K562 (cell line): Measurements from ENCODE around the gene MAD1L1. TPM values are rescaled to one million over a fixed set of nuclear protein-coding genes. Genes with fewer than 3 reads are reported as not detected.

Source experiments
- JUN ChIP-seq, 2 experiments: sonication (generic) in 1 of 2; formaldehyde crosslinking in 1 of 2; IDR thresholded peaks; 2 replicates each; pipeline versions ENCODE4 v1.6.1 to v1.8.0; 2012 to 2022; ENCODE audit warnings: borderline replicate concordance in 2 of 2, mild to moderate bottlenecking in 2 of 2, improper control_type of control experiment in 1 of 2, low read depth in 1 of 2, low read length in 1 of 2, missing genetic modification reagents in 1 of 2
- polyA plus RNA-seq, 8 experiments: library from polyadenylated mRNA; depleted of rRNA in 4 of 8; stranded (reverse) in 5 of 8; unstranded in 3 of 8; fragments of >200 nt; fragmentation: Nextera tagmentation in 2 of 8; fragmentation: Illumina TruSeq in 1 of 8; extraction: Ambion mirVana in 2 of 8; extraction: Trizol in 1 of 8; gene quantifications; 2 replicates each; pipeline versions ENCODE4 v1.2.1 to v1.2.3, GENCODE V29; 2011 to 2014; ENCODE audit warnings: inconsistent platforms in 1 of 8, missing spikeins in 1 of 8
- total RNA-seq, 7 experiments: library from RNA; depleted of rRNA in 6 of 7; stranded (reverse); fragments of >200 nt in 6 of 7; fragmentation: Illumina TruSeq in 2 of 7; extraction: Trizol in 2 of 7; gene quantifications; 2 replicates each; pipeline versions ENCODE4 v1.2.1 to v1.2.3, GENCODE V29; 2011 to 2021; ENCODE audit warnings: low replicate concordance in 1 of 7
- TF ChIP-seq, protein P1 (sequence below), 2 experiments: fragments of 450-650 bp; formaldehyde crosslinking in 1 of 2; IDR thresholded peaks; 2 replicates each; pipeline versions ENCODE4 v1.4.0 to v1.6.1; 2014 to 2020; ENCODE audit warnings: mild to moderate bottlenecking in 2 of 2, borderline replicate concordance in 1 of 2, low read depth in 1 of 2
- TF ChIP-seq, protein P2 (sequence below): fragments of 450-650 bp; IDR thresholded peaks from 2 replicates; pipeline ENCODE4 v1.6.1; 2016; ENCODE audit warnings: mild to moderate bottlenecking, moderate library complexity

MAD1L1 gene
- total and polyA plus RNA-seq, 9 of the 15 experiments (the other 6 are each of a cell fraction or from before 2014, with no cell fraction given): 1.7 to 89.7 (median 18.0) TPM

DNA sequence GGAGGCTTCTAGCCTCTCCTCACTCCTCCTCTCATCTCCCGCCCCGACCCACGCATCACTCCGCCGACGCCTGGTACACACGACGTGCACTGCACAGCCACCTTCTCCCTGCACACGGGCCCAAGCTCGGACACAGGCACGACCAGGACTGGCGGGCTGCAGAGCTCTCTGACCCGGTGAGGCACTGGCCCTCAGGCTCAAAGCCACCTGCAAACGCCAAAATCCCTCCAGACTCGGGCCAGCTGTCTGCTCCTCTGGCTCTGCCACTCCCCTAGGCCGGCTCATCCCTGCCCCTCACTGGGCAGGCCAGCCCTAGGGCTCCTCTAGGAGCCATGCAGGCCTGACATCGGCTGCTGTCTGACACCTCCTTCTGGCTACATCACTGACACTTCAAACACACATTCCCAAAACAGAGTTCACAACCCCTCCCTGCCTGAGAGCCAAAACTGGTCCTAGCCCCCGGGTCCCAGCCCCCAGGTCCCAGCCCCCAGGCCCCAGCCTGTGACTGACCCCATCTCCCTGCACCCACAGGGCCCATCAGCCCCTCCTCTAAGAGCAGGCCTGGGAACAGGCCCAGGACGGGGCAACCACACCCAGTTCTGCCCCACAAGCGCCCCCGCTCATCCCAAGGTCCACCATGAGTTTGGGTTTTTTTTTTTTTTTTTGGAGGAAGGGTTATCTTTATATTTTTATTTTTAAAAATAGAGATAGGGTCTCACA, 35.1 kb downstream of the MAD1L1 start (continued):
- TF ChIP-seq, protein P1, sequence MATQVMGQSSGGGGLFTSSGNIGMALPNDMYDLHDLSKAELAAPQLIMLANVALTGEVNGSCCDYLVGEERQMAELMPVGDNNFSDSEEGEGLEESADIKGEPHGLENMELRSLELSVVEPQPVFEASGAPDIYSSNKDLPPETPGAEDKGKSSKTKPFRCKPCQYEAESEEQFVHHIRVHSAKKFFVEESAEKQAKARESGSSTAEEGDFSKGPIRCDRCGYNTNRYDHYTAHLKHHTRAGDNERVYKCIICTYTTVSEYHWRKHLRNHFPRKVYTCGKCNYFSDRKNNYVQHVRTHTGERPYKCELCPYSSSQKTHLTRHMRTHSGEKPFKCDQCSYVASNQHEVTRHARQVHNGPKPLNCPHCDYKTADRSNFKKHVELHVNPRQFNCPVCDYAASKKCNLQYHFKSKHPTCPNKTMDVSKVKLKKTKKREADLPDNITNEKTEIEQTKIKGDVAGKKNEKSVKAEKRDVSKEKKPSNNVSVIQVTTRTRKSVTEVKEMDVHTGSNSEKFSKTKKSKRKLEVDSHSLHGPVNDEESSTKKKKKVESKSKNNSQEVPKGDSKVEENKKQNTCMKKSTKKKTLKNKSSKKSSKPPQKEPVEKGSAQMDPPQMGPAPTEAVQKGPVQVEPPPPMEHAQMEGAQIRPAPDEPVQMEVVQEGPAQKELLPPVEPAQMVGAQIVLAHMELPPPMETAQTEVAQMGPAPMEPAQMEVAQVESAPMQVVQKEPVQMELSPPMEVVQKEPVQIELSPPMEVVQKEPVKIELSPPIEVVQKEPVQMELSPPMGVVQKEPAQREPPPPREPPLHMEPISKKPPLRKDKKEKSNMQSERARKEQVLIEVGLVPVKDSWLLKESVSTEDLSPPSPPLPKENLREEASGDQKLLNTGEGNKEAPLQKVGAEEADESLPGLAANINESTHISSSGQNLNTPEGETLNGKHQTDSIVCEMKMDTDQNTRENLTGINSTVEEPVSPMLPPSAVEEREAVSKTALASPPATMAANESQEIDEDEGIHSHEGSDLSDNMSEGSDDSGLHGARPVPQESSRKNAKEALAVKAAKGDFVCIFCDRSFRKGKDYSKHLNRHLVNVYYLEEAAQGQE (IDR thresholded peaks at IDR 0.05; ENCODE audit: borderline replicate concordance): no peak
- TF ChIP-seq, protein P1 (CRISPR knock-in tag; IDR thresholded peaks at IDR 0.05; ENCODE audit: low read depth): no peak
- TF ChIP-seq, protein P2, sequence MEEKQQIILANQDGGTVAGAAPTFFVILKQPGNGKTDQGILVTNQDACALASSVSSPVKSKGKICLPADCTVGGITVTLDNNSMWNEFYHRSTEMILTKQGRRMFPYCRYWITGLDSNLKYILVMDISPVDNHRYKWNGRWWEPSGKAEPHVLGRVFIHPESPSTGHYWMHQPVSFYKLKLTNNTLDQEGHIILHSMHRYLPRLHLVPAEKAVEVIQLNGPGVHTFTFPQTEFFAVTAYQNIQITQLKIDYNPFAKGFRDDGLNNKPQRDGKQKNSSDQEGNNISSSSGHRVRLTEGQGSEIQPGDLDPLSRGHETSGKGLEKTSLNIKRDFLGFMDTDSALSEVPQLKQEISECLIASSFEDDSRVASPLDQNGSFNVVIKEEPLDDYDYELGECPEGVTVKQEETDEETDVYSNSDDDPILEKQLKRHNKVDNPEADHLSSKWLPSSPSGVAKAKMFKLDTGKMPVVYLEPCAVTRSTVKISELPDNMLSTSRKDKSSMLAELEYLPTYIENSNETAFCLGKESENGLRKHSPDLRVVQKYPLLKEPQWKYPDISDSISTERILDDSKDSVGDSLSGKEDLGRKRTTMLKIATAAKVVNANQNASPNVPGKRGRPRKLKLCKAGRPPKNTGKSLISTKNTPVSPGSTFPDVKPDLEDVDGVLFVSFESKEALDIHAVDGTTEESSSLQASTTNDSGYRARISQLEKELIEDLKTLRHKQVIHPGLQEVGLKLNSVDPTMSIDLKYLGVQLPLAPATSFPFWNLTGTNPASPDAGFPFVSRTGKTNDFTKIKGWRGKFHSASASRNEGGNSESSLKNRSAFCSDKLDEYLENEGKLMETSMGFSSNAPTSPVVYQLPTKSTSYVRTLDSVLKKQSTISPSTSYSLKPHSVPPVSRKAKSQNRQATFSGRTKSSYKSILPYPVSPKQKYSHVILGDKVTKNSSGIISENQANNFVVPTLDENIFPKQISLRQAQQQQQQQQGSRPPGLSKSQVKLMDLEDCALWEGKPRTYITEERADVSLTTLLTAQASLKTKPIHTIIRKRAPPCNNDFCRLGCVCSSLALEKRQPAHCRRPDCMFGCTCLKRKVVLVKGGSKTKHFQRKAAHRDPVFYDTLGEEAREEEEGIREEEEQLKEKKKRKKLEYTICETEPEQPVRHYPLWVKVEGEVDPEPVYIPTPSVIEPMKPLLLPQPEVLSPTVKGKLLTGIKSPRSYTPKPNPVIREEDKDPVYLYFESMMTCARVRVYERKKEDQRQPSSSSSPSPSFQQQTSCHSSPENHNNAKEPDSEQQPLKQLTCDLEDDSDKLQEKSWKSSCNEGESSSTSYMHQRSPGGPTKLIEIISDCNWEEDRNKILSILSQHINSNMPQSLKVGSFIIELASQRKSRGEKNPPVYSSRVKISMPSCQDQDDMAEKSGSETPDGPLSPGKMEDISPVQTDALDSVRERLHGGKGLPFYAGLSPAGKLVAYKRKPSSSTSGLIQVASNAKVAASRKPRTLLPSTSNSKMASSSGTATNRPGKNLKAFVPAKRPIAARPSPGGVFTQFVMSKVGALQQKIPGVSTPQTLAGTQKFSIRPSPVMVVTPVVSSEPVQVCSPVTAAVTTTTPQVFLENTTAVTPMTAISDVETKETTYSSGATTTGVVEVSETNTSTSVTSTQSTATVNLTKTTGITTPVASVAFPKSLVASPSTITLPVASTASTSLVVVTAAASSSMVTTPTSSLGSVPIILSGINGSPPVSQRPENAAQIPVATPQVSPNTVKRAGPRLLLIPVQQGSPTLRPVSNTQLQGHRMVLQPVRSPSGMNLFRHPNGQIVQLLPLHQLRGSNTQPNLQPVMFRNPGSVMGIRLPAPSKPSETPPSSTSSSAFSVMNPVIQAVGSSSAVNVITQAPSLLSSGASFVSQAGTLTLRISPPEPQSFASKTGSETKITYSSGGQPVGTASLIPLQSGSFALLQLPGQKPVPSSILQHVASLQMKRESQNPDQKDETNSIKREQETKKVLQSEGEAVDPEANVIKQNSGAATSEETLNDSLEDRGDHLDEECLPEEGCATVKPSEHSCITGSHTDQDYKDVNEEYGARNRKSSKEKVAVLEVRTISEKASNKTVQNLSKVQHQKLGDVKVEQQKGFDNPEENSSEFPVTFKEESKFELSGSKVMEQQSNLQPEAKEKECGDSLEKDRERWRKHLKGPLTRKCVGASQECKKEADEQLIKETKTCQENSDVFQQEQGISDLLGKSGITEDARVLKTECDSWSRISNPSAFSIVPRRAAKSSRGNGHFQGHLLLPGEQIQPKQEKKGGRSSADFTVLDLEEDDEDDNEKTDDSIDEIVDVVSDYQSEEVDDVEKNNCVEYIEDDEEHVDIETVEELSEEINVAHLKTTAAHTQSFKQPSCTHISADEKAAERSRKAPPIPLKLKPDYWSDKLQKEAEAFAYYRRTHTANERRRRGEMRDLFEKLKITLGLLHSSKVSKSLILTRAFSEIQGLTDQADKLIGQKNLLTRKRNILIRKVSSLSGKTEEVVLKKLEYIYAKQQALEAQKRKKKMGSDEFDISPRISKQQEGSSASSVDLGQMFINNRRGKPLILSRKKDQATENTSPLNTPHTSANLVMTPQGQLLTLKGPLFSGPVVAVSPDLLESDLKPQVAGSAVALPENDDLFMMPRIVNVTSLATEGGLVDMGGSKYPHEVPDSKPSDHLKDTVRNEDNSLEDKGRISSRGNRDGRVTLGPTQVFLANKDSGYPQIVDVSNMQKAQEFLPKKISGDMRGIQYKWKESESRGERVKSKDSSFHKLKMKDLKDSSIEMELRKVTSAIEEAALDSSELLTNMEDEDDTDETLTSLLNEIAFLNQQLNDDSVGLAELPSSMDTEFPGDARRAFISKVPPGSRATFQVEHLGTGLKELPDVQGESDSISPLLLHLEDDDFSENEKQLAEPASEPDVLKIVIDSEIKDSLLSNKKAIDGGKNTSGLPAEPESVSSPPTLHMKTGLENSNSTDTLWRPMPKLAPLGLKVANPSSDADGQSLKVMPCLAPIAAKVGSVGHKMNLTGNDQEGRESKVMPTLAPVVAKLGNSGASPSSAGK: no peak
- TF ChIP-seq JUN (IDR thresholded peaks at IDR 0.05; ENCODE audit: borderline replicate concordance, low read depth, low read length) (no peak), JUN (CRISPR knock-in tag; IDR thresholded peaks at IDR 0.05; ENCODE audit: borderline replicate concordance) (no peak)
